Measurements from ENCODE around the gene NAGS. TPM values are rescaled to one million over a fixed set of nuclear protein-coding genes. Genes with fewer than 3 reads are reported as not detected.

Gene NAGS
- total and polyA plus RNA-seq, 4 donors, result 2.6 to 10.7 (median 5.0) TPM

DNA sequence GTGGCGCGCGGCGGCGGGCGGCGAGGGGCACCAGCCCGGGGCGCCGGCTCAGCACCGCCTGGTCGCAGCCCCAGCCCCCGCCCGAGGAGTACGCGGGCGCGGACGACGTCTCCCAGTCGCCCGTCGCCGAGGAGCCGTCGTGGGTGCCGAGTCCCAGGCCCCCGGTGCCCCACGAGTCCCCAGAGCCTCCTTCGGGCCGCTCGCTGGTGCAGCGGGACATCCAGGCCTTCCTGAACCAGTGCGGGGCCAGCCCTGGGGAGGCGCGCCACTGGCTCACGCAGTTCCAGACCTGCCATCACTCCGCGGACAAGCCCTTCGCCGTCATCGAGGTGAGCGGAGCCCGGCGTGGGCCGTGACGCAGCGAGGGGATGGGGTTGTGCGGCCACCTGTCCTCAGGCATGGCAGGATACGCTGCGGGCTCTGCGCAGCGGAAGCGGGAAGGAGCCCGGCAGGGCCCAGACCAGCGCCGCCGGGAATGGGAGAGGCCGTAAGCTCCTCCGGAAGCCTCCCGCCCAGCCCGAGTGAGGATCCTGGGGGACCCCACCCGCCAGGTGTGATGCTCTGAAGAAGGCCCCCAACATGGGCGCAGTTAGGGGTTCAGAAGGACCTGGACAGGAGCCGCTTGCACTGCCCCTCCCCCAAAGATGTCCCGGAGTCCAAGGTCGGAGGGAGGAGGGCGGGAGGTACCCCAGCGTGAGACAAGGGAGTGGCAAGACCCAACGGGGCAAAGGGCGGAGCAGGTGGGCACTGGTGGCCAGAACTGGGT, 522 bp downstream of the NAGS start:
- no peak for ATAC-seq (ENCODE audit: insufficient read depth, low FRiP score)
- TF ChIP-seq, protein P1, sequence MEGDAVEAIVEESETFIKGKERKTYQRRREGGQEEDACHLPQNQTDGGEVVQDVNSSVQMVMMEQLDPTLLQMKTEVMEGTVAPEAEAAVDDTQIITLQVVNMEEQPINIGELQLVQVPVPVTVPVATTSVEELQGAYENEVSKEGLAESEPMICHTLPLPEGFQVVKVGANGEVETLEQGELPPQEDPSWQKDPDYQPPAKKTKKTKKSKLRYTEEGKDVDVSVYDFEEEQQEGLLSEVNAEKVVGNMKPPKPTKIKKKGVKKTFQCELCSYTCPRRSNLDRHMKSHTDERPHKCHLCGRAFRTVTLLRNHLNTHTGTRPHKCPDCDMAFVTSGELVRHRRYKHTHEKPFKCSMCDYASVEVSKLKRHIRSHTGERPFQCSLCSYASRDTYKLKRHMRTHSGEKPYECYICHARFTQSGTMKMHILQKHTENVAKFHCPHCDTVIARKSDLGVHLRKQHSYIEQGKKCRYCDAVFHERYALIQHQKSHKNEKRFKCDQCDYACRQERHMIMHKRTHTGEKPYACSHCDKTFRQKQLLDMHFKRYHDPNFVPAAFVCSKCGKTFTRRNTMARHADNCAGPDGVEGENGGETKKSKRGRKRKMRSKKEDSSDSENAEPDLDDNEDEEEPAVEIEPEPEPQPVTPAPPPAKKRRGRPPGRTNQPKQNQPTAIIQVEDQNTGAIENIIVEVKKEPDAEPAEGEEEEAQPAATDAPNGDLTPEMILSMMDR (IDR thresholded peaks at IDR 0.05; ENCODE audit: control extremely low read depth, extremely low read depth), result no peak
- Histone ChIP-seq H3K4me1 (ENCODE audit: control insufficient read depth in 5 of 5, insufficient read depth in 5 of 5, low read length in 5 of 5) (peaks cover 5 to 28% (median 7%) of the 10 kb centered on the region in 5 donors), H3K9ac (ENCODE audit: insufficient read depth in 1 of 2, low read length in 2 of 2) (no peak overlapping the region), H3K36me3 (ENCODE audit: control insufficient read depth in 4 of 4, insufficient read depth in 4 of 4, low read length in 4 of 4) (peaks cover 0 to 7% (median 2%) of the 10 kb centered on the region in 4 donors), H3K4me3 (peak overlapping the region; percentile 12), H3K9me3 (ENCODE audit: control insufficient read depth in 4 of 4, insufficient read depth in 3 of 4, low read length in 3 of 4) (no peaks in the 10 kb centered on the region), H3K27me3 (ENCODE audit: control insufficient read depth in 3 of 3, insufficient read depth in 3 of 3, low read length in 2 of 3) (peaks cover 0 to 33% (median 32%) of the 10 kb centered on the region in 3 donors), H3K27ac (ENCODE audit: low read depth in 1 of 2, low read length in 1 of 2) (peak overlapping the region in 1 of 2 donors; percentile 48)
- peak in 1 of 3 donors; percentile 26 for DNase-seq
- 2 to 5% methylated on average over 57 to 71 of the region's 71 CpGs for WGBS, 2 donors

DNA sequence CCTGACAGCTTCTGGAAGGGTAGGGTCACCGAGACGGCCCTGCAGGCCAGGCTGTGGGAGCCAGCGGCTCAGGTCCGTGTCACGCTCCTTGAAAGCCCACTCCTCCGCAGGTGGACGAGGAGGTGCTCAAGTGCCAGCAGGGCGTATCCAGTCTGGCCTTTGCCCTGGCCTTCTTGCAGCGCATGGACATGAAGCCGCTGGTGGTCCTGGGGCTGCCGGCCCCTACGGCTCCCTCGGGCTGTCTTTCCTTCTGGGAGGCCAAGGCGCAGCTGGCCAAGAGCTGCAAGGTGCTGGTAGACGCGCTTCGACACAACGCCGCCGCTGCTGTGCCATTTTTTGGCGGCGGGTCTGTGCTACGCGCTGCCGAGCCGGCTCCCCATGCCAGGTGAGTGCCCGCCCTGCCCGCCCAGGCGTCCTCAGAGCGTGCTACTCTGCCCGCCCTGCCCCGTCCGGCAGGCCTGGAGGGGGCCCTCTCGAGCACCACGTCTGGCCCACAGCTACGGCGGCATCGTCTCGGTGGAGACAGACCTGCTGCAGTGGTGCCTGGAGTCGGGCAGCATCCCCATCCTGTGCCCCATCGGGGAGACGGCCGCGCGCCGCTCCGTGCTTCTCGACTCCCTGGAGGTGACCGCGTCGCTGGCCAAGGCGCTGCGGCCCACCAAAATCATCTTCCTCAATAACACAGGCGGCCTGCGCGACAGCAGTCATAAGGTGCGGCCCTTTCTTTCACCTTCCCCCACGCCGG, 1.3 kb downstream of the NAGS start:
- DNase-seq (peak in 2 of 3 donors; percentile 14 to 29), ATAC-seq (ENCODE audit: insufficient read depth, low FRiP score) (peak; percentile 35)
- Histone ChIP-seq H3K27me3 (ENCODE audit: control insufficient read depth in 3 of 3, insufficient read depth in 3 of 3, low read length in 2 of 3) (peaks cover 0 to 33% (median 32%) of the 10 kb centered on the region in 3 donors), H3K9ac (ENCODE audit: insufficient read depth in 1 of 2, low read length in 2 of 2) (peak overlapping the region in 1 of 2 donors; percentile 25), H3K4me1 (ENCODE audit: control insufficient read depth in 5 of 5, insufficient read depth in 5 of 5, low read length in 5 of 5) (peaks cover 5 to 28% (median 7%) of the 10 kb centered on the region in 5 donors), H3K4me3 (peak overlapping the region; percentile 12), H3K9me3 (ENCODE audit: control insufficient read depth in 4 of 4, insufficient read depth in 3 of 4, low read length in 3 of 4) (no peaks in the 10 kb centered on the region), H3K27ac (ENCODE audit: low read depth in 1 of 2, low read length in 1 of 2) (peak overlapping the region in 1 of 2 donors; percentile 48), H3K36me3 (ENCODE audit: control insufficient read depth in 4 of 4, insufficient read depth in 4 of 4, low read length in 4 of 4) (peaks cover 0 to 12% (median 2%) of the 10 kb centered on the region in 4 donors)
- 5% methylated on average over 42 to 59 of the region's 59 CpGs for WGBS, 2 donors
- TF ChIP-seq, protein P1 (IDR thresholded peaks at IDR 0.05; ENCODE audit: control extremely low read depth, extremely low read depth), result no peak

- ATAC-seq (ENCODE audit: insufficient read depth, low FRiP score) (no peak), DNase-seq (no peak)
- H3K27ac ChIP-seq (ENCODE audit: low read depth in 1 of 2, low read length in 1 of 2), result peak overlapping the region in 1 of 2 donors; percentile 48
- H3K36me3 ChIP-seq (ENCODE audit: control insufficient read depth in 4 of 4, insufficient read depth in 4 of 4, low read length in 4 of 4), result peaks cover 0 to 14% (median 3%) of the 10 kb centered on the region in 4 donors
- peak overlapping the region in 1 of 2 donors; percentile 25 for H3K9ac ChIP-seq (ENCODE audit: insufficient read depth in 1 of 2, low read length in 2 of 2)
- H3K4me1 ChIP-seq (ENCODE audit: control insufficient read depth in 5 of 5, insufficient read depth in 5 of 5, low read length in 5 of 5), result peaks cover 5 to 28% (median 7%) of the 10 kb centered on the region in 5 donors
- TF ChIP-seq, protein P1 (IDR thresholded peaks at IDR 0.05; ENCODE audit: control extremely low read depth, extremely low read depth), result no peak
- H3K27me3 ChIP-seq (ENCODE audit: control insufficient read depth in 3 of 3, insufficient read depth in 3 of 3, low read length in 2 of 3), result peaks cover 0 to 33% (median 32%) of the 10 kb centered on the region in 3 donors
- WGBS, 2 donors, result 3 to 4% methylated on average over 21 of the region's 21 CpGs
- no peaks in the 10 kb centered on the region for H3K9me3 ChIP-seq (ENCODE audit: control insufficient read depth in 4 of 4, insufficient read depth in 3 of 4, low read length in 3 of 4)
- H3K4me3 ChIP-seq, result peak overlapping the region; percentile 12
These were observed 1.8 kb downstream of the NAGS start for GRCh38 chr17:44006272-44006597.

Measured in lung (tissue), 12 donors.